Left forelimb (tissue), 1 donor: ENCODE data around the gene SEC24D.
"Not testable (repeated sequence)": the region's sequence is repeated elsewhere in the genome, so short reads cannot be mapped to it uniquely, and the experiment has no call there.

Experiments
- DNase-seq: peaks from one replicate; pipeline ENCODE4 v3.0.0-alpha.2; 2018; ENCODE audit warnings: low spot score

Gene SEC24D

DNA sequence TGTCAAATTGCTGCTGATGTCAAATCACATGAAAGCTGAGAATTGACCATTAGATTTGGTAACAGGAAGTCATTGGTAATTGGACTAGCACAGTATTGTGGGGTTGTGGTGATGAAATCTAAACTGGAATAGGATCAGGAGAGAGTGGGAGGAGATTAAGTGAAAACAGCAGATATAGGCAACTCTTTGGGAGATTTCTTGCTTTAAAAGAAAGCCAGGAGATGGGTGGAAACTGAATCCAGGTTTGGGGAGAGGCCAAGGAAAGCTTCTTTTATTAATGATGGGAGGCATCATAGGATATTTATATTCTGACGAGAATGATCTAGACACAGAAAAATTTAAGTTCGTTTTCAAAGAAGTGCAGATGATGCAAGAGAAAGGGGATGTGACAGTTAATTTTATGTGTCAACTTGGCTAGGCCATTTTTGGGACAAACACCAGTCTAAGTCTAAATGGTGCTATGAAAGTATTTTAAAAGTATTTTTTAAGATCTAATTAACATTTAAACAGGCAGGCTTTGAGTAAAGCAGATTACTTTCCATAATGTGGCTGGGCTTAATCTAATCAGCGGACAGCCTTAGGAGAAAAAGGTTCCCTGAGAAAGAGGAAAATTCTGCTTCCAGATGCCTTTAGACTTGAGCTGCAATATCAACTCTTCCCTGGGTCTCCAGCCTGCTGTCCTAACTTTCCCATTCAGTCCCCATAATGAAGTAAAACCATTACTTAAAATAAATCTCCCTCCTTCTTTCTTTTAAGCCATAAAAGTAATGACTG is 24.7 kb downstream of the SEC24D start:
- no peak for DNase-seq

DNA sequence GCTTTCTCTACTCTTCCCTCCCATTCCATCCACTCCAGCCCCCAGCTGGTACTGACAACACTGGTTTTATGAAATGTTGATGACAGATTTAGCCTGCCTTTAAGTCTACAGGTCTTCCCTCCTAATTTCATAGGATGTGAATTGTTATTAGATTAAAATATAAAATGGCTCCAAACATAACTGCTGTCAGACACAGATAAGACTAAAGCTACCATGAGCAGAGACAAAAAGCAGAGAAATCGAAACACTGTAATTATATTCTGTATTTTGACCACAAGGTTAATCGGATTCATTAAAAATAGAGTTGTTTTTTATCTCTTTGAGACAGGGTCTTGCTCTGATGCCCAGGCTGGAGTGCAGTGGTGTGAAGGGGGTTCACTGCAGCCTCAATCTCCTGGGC is 28.3 kb downstream of the SEC24D start:
- no peak for DNase-seq

DNA sequence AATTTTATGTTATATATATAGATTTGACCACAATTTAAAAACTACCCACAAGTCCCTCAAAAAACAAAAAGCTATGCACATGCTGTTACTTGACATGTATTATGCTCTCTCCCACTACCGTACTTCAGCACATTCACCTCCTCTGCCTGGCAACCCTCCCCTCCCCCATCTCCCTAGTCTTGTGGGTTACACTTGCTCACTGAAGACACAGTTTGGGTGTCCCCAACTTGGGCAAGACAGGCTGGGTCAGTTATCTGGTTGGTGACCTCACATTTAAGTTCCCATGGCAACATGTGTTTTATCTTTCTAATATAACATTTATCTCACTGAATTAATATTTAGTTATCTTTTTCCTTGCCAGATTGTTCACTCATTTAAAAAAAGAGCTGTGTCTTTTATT is 32.7 kb downstream of the SEC24D start:
- DNase-seq = no peak

DNA sequence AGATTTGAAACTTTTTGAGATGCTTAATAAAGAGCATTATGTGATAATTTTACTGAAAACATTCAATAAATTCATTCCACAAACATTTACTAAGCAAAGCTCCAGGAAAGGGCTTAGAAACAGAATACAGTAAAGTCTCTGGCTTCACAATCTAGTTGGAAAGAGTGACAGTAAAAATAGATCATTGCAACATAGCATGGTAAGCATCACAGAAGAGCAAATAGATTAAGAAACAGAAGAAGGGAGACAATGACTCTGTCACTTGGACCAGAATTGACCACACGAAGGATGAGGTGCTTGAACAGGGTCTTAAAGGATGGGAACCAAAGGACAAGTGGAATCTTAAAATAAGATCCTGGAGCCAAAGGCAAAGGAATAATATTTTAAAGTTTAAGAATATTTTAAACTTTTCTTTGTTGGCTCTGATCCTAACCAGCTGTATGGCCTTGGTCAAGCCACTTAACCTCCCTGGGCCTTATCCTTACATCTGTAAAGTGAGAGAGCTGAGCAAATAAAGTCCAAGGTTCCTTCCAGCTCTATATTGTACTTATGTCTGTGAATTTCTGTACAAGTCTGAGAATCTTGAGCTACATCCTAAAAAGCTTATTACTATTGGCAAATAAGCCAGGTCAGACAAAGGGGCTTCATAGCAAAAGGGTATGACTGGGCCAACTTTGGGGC is 33.9 kb downstream of the SEC24D start:
- DNase-seq = no peak

DNA sequence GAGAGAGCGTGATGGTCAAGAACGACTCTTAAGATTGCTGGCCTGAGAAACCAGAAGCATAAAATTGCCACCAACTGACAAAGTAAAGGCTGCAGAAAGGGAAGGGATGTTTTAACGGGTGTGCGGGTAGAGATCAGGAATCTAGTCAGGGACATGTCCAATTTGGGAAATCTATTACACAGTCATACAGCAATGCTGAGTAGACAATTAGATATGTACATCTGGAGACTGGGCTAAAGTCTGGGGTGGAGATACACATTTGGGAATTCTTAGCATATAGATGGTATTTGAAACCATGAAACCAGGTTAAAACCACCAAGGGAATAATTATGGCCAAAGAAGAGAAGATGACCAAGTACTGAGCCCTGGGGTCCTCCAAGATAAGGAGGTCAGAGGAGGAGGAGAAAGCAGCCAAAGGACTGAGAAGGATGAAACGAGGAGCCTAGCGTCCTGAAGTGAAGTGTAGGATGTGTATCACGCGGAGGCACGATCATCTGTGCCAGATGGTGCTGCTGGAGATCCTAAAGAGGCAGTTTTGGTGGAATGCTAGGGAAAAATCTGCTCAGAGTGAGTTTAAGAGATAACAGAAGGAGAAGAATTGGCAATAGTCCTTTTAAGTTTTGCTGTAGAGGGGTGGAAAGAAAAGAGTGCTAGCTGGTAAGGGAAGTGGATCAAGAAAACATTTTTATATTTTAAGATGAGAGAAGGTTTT is 36.5 kb downstream of the SEC24D start:
- DNase-seq = no peak

DNA sequence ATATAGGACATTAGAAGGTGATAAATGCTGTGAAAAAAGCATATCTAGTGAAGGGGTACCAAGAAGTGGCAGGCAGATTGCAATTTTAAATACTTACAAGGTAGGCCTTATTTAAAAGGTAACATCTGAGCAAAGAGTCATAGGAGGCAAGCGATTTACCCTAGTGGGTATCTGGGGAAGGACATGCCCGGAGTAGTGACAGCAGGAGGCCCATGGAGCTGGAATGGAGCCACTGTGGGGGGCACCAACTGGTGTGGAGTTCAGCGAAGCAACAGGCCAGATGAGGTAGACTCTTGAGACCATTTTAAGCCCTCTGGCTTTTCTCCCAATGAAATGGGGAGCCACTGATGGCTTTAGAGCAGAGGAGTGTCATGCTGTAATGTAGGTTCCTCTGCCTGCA is 37.3 kb downstream of the SEC24D start:
- DNase-seq = no peak

DNA sequence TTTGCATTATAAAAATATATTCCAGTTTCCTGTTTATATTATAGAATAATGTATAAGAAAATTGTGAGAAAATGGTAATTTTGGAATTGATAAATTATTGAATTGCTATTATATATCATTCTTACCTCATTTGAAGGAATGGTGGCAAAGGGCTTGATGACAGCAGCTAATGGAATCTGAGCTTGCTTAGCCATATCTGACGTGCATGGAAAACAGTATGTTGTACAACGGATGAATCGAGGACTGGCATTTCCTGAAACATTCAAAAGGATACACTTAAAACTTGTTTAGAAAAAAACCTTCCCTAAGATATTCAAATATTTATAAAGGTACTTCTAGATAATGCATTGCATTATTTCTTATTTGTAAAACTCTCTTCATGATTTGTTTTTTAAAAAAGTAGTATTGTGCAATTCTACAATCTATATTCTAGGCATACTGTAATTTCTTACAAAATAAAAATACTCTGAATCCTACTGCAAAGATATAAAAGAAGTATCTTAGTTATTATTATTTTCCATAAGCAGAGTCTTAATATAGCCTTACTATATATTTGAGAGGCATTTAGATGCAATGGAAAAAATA is 38.3 kb downstream of the SEC24D start:
- DNase-seq = no peak

DNA sequence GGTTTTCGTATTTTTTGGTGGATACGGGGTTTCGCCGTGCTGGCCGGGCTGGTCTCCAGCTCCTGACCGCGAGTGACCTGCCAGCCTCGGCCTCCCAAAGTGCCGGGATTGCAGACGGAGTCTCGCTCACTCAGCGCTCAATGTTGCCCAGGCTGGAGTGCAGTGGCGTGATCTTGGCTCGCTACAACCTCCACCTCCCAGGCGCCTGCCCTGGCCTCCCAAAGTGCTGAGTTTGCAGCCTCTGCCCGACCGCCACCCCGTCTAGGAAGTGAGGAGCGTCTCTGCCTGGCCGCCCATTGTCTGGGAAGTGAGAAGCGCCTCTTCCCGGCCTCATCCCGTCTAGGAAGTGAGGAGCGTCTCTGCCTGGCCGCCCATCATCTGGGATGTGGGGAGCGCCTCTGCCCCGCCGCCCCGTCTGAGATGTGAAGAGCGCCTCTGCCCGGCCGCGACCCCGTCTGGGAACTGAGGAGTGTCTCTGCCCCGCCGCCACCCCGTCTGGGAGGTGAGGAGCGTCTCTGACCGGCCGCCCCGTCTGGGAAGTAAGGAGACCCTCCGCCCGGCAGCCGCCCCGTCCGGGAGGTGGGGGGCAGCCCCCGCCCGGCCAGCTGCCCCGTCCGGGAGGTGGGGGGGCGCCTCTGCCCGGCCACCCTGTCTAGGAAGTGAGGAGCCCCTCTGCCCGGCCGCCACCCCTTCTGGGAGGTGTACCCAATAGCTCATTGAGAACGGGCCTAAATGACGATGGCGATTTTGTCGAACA is 44.1 kb downstream of the SEC24D start:
- DNase-seq = not testable (repeated sequence)

DNA sequence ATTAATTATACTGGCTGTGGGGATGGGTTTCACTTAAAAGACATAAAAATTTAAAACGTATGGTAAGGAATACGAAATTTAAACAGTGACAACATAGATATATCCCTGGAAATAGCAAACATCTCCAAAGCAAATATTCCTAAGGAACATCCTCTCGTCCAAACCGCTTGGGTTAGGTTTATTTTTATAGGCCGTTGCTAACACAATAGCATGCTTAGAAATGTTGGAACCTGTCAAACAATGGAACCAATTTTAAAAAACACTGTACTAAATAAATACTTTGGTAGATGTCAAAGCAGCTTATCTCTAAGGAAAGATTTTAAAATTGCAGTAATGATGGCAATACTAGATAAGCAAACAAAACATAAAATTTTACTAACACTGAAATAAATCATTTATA is 45.4 kb downstream of the SEC24D start:
- DNase-seq = no peak

DNA sequence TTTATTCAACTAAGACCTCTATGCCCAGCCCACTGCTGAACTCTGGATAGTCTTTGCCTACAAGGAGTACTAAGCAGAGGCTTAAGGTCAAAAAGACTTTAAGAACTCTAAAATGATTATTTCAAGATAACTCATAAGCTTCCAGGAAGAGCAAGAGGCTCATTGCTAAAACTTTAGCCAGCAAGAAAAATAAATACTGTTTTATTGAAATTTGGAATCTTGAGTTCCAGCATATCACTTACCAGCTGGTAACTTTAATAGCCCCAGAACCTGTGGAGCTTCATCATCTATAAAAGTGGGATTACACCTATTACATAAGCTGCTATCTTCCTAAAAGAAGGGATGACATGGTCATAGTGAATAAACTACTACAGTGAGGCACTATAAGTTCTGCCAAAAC is 47.0 kb downstream of the SEC24D start:
- no peak for DNase-seq

DNA sequence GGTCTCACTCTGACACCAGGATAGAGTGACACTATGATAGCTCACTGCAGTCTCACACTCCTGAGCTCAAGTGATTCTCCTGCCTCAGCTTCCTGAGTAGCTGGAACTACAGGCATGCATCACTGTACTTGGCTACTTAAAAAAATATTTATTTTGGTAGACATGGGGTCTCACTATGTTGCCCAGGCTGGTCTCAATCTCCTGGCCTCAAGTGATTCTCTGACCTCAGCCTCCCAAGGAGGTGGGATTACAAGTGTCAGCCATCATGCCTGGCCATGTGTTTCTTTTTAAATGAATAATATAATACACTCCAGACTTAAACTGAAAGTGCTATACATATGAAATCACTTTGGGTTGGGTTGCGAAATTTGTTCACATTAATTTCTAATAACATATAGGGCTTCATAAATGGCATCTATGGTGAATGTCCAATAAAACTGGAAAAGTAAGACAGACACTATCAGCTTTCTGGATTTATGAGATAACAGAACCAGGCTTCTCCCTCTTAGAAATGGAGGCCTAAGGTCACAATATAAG is 48.0 kb downstream of the SEC24D start:
- DNase-seq = no peak

DNA sequence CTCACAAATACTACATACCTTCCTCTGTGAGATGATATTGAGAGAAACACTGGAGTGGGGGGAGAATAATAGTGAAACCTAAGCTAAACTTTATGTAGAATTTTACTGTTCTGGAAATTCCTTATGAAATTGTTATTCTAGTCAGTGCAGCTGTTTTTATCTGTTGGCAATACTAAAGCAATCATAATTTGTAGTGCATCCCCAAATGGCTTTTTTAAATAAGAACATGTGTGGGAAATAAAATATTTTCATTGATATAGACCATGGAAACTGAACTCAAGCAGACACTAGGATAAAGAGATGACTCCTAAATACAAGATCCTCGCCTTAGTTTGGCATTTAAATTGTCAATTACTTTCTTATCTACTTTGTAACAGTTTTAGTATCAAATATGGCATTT is 51.1 kb downstream of the SEC24D start:
- DNase-seq = no peak

DNA sequence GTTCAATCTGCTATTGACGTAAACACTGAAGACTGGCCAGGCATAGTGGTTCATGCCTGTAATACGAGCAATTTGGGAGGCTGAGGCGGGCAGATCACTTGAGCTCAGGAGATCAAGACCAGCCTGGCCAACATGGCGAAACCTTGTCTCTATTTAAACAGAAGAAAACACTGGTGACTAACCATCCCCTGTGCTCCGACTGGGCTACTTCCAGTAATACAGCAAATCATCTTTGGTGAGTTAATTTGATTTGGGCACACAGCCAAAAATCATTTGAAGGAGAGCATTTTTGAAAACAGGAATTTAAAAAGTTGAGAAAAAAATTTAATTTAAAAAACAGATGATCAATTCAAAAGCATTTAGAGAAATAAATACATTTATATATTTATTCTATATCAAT is 52.0 kb downstream of the SEC24D start:
- no peak for DNase-seq

DNA sequence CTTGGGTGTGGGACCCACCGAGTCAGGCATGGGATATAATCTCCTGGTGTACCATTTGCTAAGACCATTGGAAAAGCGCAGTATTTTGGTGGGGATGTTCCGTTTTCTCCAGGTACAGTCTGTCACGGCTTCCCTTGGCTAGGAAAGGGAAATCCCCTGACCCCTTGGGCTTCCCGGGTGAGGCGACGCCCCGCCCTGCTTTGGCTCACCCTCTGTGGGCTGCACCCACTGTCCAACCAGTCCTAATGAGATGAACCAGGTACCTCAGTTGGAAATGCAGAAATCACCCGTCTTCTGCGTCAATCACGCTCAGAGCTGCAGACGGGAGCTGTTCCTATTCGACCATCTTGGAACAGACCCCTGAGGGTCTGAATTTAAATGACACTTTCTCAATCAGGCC is 53.0 kb downstream of the SEC24D start:
- not testable (repeated sequence) for DNase-seq

DNA sequence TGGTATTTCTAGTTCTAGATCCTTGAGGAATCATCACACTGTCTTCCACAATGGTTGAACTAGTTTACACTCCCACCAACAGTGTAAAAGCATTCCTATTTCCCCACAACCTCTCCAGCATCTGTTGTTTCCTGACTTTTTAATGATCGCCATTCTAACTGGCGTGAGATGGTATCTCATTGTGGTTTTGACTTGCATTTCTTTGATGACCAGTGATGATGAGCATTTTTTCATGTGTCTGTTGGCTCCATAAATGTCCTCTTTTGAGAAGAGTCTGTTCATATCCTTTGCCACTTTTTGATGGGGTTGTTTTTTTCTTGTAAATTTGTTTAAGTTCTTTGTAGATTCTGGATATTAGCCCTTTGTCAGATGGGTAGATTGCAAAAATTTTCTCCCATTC is 58.3 kb downstream of the SEC24D start:
- DNase-seq = not testable (repeated sequence)

DNA sequence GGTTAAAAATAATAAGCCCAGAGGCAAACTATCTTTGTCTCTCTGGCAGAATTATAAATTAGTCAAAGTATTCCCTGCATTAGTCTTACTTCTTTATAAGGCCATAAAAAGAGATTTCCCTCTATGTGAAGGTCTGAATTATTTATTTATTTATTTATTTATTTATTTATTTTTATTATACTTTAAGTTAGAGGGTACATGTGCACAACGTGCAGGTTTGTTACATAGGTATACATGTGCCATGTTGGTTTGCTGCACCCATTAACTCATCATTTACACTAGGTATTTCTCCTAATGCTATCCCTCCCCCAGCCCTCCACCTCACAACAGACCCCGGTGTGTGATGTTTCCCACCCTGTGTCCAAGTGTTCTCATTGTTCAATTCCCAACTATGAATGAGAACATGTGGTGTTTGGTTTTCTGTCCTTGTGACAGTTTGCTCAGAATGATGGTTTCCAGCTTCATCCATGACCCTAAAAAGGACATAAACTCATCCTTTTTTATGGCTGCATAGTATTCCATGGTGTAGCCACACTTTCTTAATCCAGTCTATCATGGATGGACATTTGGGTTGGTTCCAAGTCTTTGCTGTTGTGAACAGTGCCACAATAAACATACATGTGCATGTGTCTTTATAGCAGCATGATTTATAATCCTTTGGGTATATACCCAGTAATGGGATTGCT is 58.8 kb downstream of the SEC24D start:
- not testable (repeated sequence) for DNase-seq

DNA sequence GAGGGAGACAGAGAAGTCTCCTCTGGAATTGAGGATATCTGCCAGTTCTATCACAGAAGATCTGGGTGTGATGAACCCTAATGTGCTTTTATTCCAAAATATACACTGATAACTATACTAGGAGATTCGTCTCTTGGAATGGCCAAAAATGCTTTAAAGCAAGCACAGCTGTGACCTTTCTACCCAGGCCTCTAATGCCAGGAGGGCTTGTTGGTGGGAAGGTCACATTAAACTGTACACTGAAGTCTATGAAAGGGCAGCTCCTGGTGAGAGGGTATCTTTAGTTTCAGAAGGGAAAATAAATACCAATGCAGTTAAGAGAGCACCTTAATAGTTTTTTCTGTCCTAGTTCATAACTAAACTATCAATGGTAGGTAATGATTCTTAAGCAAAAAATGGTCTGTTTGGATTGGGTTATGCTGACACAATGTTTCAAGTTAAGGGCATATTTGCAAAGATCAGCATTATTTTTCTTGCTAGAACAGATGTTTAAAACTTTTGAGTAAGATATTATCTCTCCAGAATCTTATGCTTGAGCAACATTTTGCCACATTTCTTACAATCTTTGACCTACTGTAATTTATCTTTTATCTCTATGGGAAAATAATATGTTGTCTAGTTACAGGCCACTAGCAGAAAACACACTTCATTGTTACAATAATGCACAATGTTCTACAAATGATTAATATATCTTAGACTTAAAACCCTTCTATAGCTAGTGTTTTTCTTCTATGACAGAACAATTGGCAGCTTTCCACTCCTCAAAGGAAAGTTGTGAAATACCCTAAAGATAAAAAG is 59.6 kb downstream of the SEC24D start:
- DNase-seq = no peak

DNA sequence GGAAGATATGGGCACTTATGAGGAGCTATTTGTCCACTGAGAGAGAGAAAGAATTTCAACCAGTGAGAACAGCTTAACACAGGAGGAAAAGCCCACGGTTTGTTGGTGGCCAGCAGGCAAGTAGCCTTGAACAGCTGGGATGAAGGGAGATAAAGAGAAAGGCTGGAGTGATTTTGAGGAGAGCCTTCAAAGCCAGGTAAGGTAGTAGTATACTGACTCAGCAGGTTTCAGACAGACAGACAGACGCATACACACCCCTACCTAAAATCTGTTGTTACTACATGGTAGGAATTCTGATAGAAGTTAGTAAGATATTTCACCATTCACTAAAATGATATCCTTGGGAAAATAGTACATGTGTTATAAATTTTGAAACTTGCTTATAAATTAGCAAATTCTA is 60.5 kb downstream of the SEC24D start:
- no peak for DNase-seq

DNA sequence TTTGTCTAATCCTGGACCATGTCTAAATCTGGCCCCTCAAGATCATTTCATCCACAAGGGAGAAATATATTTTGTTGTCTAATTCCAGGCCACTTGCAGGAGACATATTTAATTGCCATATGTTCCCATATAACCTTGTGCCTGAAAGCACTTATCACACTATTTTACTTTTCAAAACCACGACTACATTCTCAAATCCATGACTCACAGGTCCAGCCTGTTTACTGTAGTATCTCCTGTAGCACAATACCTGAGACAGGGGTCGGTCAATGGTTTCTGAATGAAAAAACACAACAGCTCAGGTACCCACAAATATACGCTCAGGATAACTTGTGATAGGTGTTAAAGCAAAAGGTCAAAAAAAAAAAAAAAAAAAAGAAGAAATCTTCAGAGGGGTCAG is 60.9 kb downstream of the SEC24D start:
- DNase-seq = no peak

DNA sequence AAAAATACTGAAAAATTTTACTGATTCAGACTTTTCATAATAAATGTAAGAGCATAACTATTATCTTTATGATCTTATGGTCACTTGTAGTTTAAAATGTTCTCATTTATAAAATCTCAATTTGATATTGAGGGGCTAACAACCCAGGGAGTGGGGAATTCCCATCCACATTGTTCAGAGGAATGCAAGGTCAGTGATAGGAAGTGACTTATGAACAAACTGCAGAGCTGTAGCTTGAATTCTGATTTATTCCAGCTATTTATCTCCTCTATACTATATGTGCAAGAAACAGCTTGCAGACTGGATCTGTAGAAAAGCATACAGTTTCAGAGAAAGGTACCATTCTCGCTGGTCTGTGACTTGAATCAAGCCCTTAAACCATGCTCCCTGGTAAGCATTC is 61.6 kb downstream of the SEC24D start:
- no peak for DNase-seq
